Mammary epithelial cell (primary cell): Measurements from ENCODE around the gene BIRC5.

Experiments used
- EZH2 ChIP-seq: IDR thresholded peaks from 2 replicates; pipeline ENCODE4 v1.6.1; 2012; ENCODE audit warnings: low read length, inconsistent platforms, borderline replicate concordance
- TF ChIP-seq, protein P1 (sequence below), 2 donors: IDR thresholded peaks in 1 of 2; conservative IDR thresholded peaks in 1 of 2; 2 replicates each; pipeline ENCODE4 v1.5.1; 2011 to 2012; ENCODE audit warnings: inconsistent platforms in 2 of 2, low read length in 2 of 2, mild to moderate bottlenecking in 2 of 2, control low read depth in 1 of 2, low read depth in 1 of 2; ENCODE audit not compliant: insufficient read depth in 1 of 2; ENCODE audit errors: extremely low read depth in 1 of 2

DNA sequence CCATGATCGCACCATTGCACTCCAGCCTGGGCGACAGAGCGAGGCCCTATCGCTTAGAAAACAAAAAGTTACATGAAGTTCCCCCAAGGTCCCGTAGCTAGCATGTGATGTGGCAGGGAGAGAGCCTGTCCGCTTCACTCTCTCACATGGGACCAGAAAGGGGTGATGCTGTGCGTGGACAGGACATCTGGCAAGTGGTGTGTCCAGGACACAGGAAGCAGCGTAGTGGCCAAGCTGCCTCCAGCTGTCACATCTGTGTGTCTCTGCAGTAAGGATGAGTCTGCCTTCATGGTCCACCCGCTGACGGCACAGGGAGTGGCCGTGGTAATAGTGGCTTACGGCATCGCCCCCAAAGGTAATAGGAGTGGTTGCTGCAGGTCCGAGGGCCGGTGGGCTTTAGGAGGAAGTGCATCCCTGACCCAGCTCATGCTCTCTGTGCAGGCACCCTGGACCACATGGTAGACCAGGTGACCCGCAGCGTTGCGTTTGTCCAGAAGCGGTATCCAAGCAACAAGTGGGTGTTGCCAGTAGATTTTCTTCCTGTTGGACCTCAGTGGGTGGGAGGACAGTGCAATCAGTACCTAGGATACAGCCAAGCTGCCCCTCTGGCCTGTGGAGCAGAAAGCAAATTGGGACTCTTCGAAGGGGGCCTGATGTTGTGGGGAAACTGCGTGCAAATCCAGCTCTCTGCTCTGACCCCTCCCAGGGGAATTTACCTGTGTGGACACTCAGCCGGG lies 9.5 kb upstream of the BIRC5 start:
- TF ChIP-seq, protein P1, sequence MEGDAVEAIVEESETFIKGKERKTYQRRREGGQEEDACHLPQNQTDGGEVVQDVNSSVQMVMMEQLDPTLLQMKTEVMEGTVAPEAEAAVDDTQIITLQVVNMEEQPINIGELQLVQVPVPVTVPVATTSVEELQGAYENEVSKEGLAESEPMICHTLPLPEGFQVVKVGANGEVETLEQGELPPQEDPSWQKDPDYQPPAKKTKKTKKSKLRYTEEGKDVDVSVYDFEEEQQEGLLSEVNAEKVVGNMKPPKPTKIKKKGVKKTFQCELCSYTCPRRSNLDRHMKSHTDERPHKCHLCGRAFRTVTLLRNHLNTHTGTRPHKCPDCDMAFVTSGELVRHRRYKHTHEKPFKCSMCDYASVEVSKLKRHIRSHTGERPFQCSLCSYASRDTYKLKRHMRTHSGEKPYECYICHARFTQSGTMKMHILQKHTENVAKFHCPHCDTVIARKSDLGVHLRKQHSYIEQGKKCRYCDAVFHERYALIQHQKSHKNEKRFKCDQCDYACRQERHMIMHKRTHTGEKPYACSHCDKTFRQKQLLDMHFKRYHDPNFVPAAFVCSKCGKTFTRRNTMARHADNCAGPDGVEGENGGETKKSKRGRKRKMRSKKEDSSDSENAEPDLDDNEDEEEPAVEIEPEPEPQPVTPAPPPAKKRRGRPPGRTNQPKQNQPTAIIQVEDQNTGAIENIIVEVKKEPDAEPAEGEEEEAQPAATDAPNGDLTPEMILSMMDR (conservative IDR thresholded peaks at IDR 0.05 in 1 of 2, IDR thresholded peaks at IDR 0.05 in 1 of 2; ENCODE audit: extremely low read depth in 1 of 2, insufficient read depth in 1 of 2, low read depth in 1 of 2, low read length in 2 of 2), result no peak
- TF ChIP-seq EZH2, result no peak
